Measurements from ENCODE around the gene ARHGAP6. TPM values are rescaled to one million over a fixed set of nuclear protein-coding genes. Genes with fewer than 3 reads are reported as not detected.

ARHGAP6 gene
- total RNA-seq, 1 experiment from 2014 or later: 0.10 TPM

DNA sequence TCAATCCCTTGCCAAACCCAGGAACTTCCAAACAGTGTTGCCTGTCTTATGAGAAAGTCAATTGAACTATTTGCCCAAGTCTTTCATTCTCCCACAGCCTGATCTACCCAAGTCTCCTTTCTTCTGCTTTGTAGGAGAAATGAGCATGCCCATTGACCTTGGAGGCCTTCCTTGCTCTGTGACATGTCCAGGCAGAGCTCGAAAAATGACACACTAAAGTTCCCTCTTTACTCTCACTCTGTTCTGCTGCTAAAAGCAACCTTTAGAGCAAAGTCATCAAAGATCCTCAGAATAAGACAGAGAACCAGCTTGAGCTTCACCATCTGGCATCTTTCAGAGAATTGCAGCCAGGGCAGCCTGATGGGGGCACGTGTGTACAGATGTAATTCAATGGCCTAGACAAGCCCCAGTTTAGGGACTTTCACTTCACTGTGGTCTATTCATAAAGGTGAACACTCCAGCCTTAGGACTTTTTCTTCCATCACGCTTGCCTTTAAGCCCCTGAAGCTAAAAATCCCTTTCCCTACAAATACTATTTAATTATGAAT is 236.1 kb downstream of the ARHGAP6 start (continued):
- TF ChIP-seq CTCF (IDR thresholded peaks at IDR 0.05 in 2 of 3, conservative IDR thresholded peaks at IDR 0.05 in 1 of 3; ENCODE audit: borderline replicate concordance in 1 of 3, insufficient read depth in 1 of 3, low read depth in 2 of 3, low read length in 2 of 3) (no peak), REST (IDR thresholded peaks at IDR 0.05; ENCODE audit: low read depth) (no peak)

DNA sequence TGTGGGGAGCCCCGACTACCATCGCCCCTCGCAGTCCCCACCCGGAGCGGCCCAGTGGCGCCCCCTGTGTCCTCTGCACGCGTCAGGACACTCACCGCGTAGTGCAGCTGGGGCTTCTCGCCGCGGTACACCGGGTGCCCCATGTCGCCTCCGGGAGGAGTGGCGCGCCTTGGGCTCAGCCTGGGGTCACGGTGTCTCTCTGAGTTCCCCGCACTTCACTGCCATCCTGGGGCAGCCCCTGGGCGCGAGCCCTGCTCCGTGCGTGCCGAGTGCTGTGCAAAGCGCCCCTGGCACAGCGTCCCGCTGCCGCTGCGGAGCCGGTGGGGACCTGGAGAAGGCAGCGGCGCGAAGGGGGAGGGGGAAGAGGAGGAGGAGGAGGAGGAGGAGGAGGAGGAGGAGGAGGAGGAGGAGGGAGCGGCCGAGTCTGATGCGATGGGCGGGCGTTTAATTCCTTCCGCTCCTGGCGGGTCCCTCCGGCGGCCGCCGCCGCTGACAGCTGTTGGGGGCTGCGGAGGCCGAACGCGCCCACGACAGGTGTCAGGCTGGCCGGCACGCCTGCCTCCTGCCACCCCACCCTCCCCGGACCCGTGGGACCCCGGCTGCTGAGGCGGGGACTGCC is 238.2 kb downstream of the ARHGAP6 start:
- Histone ChIP-seq H3K4me2 (ENCODE audit: low read length) (no peak overlapping the region), H3K4me3 (replicated peaks in 1 of 2; ENCODE audit: low read depth in 1 of 2, low read length in 2 of 2) (no peak overlapping the region), H4K20me1 (ENCODE audit: insufficient read depth) (no peaks in the 10 kb centered on the region), H3K27me3 (ENCODE audit: insufficient read depth, low read length) (no peaks in the 10 kb centered on the region; the same call in 1 of the 2 replicates), H3K9me3 (ENCODE audit: control insufficient read depth in 1 of 2, insufficient read depth in 1 of 2, low read depth in 1 of 2, low read length in 2 of 2) (no peaks in the 10 kb centered on the region), H3K36me3 (ENCODE audit: control insufficient read depth in 1 of 2, insufficient read depth in 2 of 2, low read length in 2 of 2) (no peaks in the 10 kb centered on the region), H3K4me1 (ENCODE audit: control insufficient read depth in 1 of 2, insufficient read depth in 2 of 2, low read length in 2 of 2) (no peaks in the 10 kb centered on the region), H3K9me2 (ENCODE audit: insufficient read depth) (no peaks in the 10 kb centered on the region), H3K79me2 (ENCODE audit: insufficient read depth, low read length) (no peaks in the 10 kb centered on the region), H3K27ac (ENCODE audit: low read depth, low read length) (no peak overlapping the region), H2AFZ (ENCODE audit: low read depth, low read length, poor library complexity, severe bottlenecking) (no peak overlapping the region), H3K9ac (ENCODE audit: low read length) (no peak overlapping the region)
- DNase-seq (ENCODE audit: low read depth, low spot score) (no peak), ATAC-seq (no peak)
- BruUV-seq (replicated peaks): no TSS peak
- ChIA-PET CTCF (no interaction called here), POLR2A (no interaction called here), RAD21 (ENCODE audit: low non-redundant PET in 1 of 2, low total read pairs in 2 of 2, uncharacterized antibody in 2 of 2, unreplicated experiment in 2 of 2) (no interaction called here)
- intact Hi-C loops (cut with micrococcal nuclease): no loop called here
- TF ChIP-seq RAD21 (IDR thresholded peaks at IDR 0.05; ENCODE audit: low read depth) (no peak), CBX3 (IDR thresholded peaks at IDR 0.05; ENCODE audit: low read depth) (no peak), SP1 (IDR thresholded peaks at IDR 0.05; ENCODE audit: low read depth) (no peak), CEBPB (IDR thresholded peaks at IDR 0.05; ENCODE audit: low read depth) (no peak)
- TF ChIP-seq, protein P1, sequence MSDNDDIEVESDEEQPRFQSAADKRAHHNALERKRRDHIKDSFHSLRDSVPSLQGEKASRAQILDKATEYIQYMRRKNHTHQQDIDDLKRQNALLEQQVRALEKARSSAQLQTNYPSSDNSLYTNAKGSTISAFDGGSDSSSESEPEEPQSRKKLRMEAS (IDR thresholded peaks at IDR 0.05): no peak

All from HCT116 (cell line).